Karpas-422 (cell line): ENCODE data around the gene CLEC9A. TPM values are rescaled to one million over a fixed set of nuclear protein-coding genes. Genes with fewer than 3 reads are reported as not detected.

ENCODE experiments used
- DNase-seq: peaks from one replicate; pipeline ENCODE4 v3.0.0-alpha.2; 2015
- H2AFZ ChIP-seq: fragments of 200-600 bp; sonication (generic); 2 replicates; pipeline ENCODE4 v1.6.1; 2014; ENCODE audit warnings: antibody characterized with exemption, low read length, mixed read lengths
- H3K27ac ChIP-seq: fragments of 200-600 bp; sonication (generic); 2 replicates; pipeline ENCODE4 v1.5.1; 2014; ENCODE audit warnings: mild to moderate bottlenecking, low read length, moderate library complexity
- H3K27me3 ChIP-seq: fragments of 200-600 bp; sonication (generic); 2 replicates; pipeline ENCODE4 v1.6.1; 2014; ENCODE audit warnings: low read length, mixed read lengths
- H3K36me3 ChIP-seq: fragments of 200-600 bp; sonication (generic); 2 replicates; pipeline ENCODE4 v1.6.1; 2014; ENCODE audit warnings: low read length, mixed read lengths; ENCODE audit not compliant: insufficient read depth
- H3K4me1 ChIP-seq: fragments of 200-600 bp; sonication (generic); 2 replicates; pipeline ENCODE4 v1.6.1; 2014; ENCODE audit warnings: mild to moderate bottlenecking, low read length, mixed read lengths
- H3K4me2 ChIP-seq: fragments of 200-600 bp; sonication (generic); 2 replicates; pipeline ENCODE4 v1.6.1; 2014; ENCODE audit warnings: low read length, low read depth, mild to moderate bottlenecking; ENCODE audit not compliant: poor library complexity, severe bottlenecking
- H3K4me3 ChIP-seq: fragments of 200-600 bp; sonication (generic); 2 replicates; pipeline ENCODE4 v1.5.1; 2014; ENCODE audit warnings: mild to moderate bottlenecking, antibody characterized with exemption, low read length, mixed read lengths
- H3K79me2 ChIP-seq: fragments of 200-600 bp; sonication (generic); 2 replicates; pipeline ENCODE4 v1.6.1; 2014; ENCODE audit warnings: mild to moderate bottlenecking, low read length, mixed read lengths
- H3K9ac ChIP-seq: fragments of 200-600 bp; sonication (generic); 2 replicates; pipeline ENCODE4 v1.6.0; 2014; ENCODE audit warnings: low read length
- H3K9me2 ChIP-seq: fragments of 200-600 bp; sonication (generic), shearing (Covaris generic); replicated peaks from 2 replicates; pipeline ENCODE4 v1.6.0; 2014; ENCODE audit warnings: mild to moderate bottlenecking, low read length, moderate library complexity; ENCODE audit not compliant: insufficient read depth
- H3K9me3 ChIP-seq: fragments of 300-700, 200-600 bp; sonication (generic); 2 replicates; pipeline ENCODE4 v1.6.1; 2014; ENCODE audit warnings: low read length, mixed read lengths
- H4K20me1 ChIP-seq: fragments of 200-600 bp; sonication (generic); 2 replicates; pipeline ENCODE4 v1.6.1; 2014; ENCODE audit warnings: mild to moderate bottlenecking, antibody characterized with exemption, low read length, low read depth; ENCODE audit not compliant: insufficient read depth
- total RNA-seq: library from RNA; depleted of rRNA; stranded (reverse); fragments of >200 nt; shearing (Covaris generic); gene quantifications from 2 replicates; pipeline ENCODE4 v1.2.3, GENCODE V29; 2014; ENCODE audit warnings: low replicate concordance

CLEC9A gene
- total RNA-seq, 1 experiment from 2014 or later, result not detected

GRCh38 chr12:10068644-10069043 lies 38.2 kb downstream of the CLEC9A start:
- Histone ChIP-seq H3K4me2 (no peak overlapping the region), H3K9ac (no peak overlapping the region), H3K27ac (no peak overlapping the region), H3K36me3 (no peaks in the 10 kb centered on the region), H3K79me2 (no peaks in the 10 kb centered on the region), H2AFZ (no peak overlapping the region), H3K9me3 (no peaks in the 10 kb centered on the region), H3K27me3 (no peaks in the 10 kb centered on the region), H4K20me1 (no peaks in the 10 kb centered on the region), H3K4me3 (no peak overlapping the region), H3K4me1 (peaks cover 5% of the 10 kb centered on the region; the same call in 1 of the 2 replicates), H3K9me2 (no peaks in the 10 kb centered on the region)
- no peak for DNase-seq

- H3K9me3 ChIP-seq, result no peaks in the 10 kb centered on the region
- H2AFZ ChIP-seq, result no peak overlapping the region
- H3K4me1 ChIP-seq, result peaks cover 5% of the 10 kb centered on the region; the same call in 1 of the 2 replicates
- H3K9me2 ChIP-seq, result no peaks in the 10 kb centered on the region
- no peaks in the 10 kb centered on the region for H4K20me1 ChIP-seq
- no peaks in the 10 kb centered on the region for H3K79me2 ChIP-seq
- DNase-seq, result no peak
- H3K27ac ChIP-seq, result no peak overlapping the region
- no peak overlapping the region for H3K4me2 ChIP-seq
- no peaks in the 10 kb centered on the region for H3K36me3 ChIP-seq
- no peak overlapping the region for H3K4me3 ChIP-seq
- no peak overlapping the region for H3K9ac ChIP-seq
- no peaks in the 10 kb centered on the region for H3K27me3 ChIP-seq
Observed at GRCh38 chr12:10069099-10069498, 38.6 kb downstream of the CLEC9A start.

GRCh38 chr12:10069976-10070375 lies 39.5 kb downstream of the CLEC9A start:
- H3K4me1 ChIP-seq, result peaks cover 5% of the 10 kb centered on the region; the same call in 1 of the 2 replicates
- no peak overlapping the region for H3K27ac ChIP-seq
- H3K79me2 ChIP-seq, result no peaks in the 10 kb centered on the region
- no peaks in the 10 kb centered on the region for H3K9me3 ChIP-seq
- DNase-seq, result no peak
- H3K9ac ChIP-seq, result no peak overlapping the region
- H3K9me2 ChIP-seq, result no peaks in the 10 kb centered on the region
- H4K20me1 ChIP-seq, result no peaks in the 10 kb centered on the region
- H3K27me3 ChIP-seq, result no peaks in the 10 kb centered on the region
- H3K4me3 ChIP-seq, result no peak overlapping the region
- no peaks in the 10 kb centered on the region for H3K36me3 ChIP-seq
- H3K4me2 ChIP-seq, result no peak overlapping the region
- H2AFZ ChIP-seq, result no peak overlapping the region

- H4K20me1 ChIP-seq, result no peaks in the 10 kb centered on the region
- no peak overlapping the region for H3K27ac ChIP-seq
- no peak overlapping the region for H2AFZ ChIP-seq
- H3K9me2 ChIP-seq, result no peaks in the 10 kb centered on the region
- H3K9me3 ChIP-seq, result no peaks in the 10 kb centered on the region
- no peak overlapping the region for H3K9ac ChIP-seq
- H3K4me2 ChIP-seq, result no peak overlapping the region
- DNase-seq, result no peak
- H3K27me3 ChIP-seq, result no peaks in the 10 kb centered on the region
- H3K4me1 ChIP-seq, result peaks cover 5% of the 10 kb centered on the region; the same call in 1 of the 2 replicates
- H3K4me3 ChIP-seq, result no peak overlapping the region
- no peaks in the 10 kb centered on the region for H3K79me2 ChIP-seq
- H3K36me3 ChIP-seq, result no peaks in the 10 kb centered on the region
Observed at GRCh38 chr12:10070380-10070779, 39.9 kb downstream of the CLEC9A start.

- H4K20me1 ChIP-seq, result no peaks in the 10 kb centered on the region
- no peak overlapping the region for H3K9ac ChIP-seq
- no peak for DNase-seq
- H3K27ac ChIP-seq, result no peak overlapping the region
- H3K9me3 ChIP-seq, result no peaks in the 10 kb centered on the region
- H3K36me3 ChIP-seq, result no peaks in the 10 kb centered on the region
- H3K4me2 ChIP-seq, result no peak overlapping the region
- H3K9me2 ChIP-seq, result no peaks in the 10 kb centered on the region
- H2AFZ ChIP-seq, result no peak overlapping the region
- H3K27me3 ChIP-seq, result no peaks in the 10 kb centered on the region
- no peaks in the 10 kb centered on the region for H3K79me2 ChIP-seq
- no peak overlapping the region for H3K4me3 ChIP-seq
- peaks cover 5% of the 10 kb centered on the region; the same call in 1 of the 2 replicates for H3K4me1 ChIP-seq
Observed at GRCh38 chr12:10072131-10072530, 41.6 kb downstream of the CLEC9A start.

GRCh38 chr12:10073261-10073660 lies 42.8 kb downstream of the CLEC9A start:
- Histone ChIP-seq H2AFZ (no peak overlapping the region), H3K4me1 (peaks cover 5% of the 10 kb centered on the region; the same call in 1 of the 2 replicates), H3K4me2 (no peak overlapping the region), H3K27me3 (no peaks in the 10 kb centered on the region), H3K9me3 (no peaks in the 10 kb centered on the region), H3K9ac (no peak overlapping the region), H3K79me2 (no peaks in the 10 kb centered on the region), H3K4me3 (no peak overlapping the region), H3K9me2 (no peaks in the 10 kb centered on the region), H3K27ac (no peak overlapping the region), H4K20me1 (no peaks in the 10 kb centered on the region), H3K36me3 (no peaks in the 10 kb centered on the region)
- DNase-seq, result no peak

GRCh38 chr12:10075451-10075850 lies 45.0 kb downstream of the CLEC9A start:
- no peaks in the 10 kb centered on the region for H4K20me1 ChIP-seq
- H3K27ac ChIP-seq, result no peak overlapping the region
- no peak overlapping the region for H3K4me3 ChIP-seq
- no peaks in the 10 kb centered on the region for H3K9me3 ChIP-seq
- H3K4me2 ChIP-seq, result no peak overlapping the region
- peaks cover 2% of the 10 kb centered on the region; the same call in 1 of the 2 replicates for H3K4me1 ChIP-seq
- H2AFZ ChIP-seq, result no peak overlapping the region
- H3K9ac ChIP-seq, result no peak overlapping the region
- DNase-seq, result no peak
- H3K27me3 ChIP-seq, result no peaks in the 10 kb centered on the region
- no peaks in the 10 kb centered on the region for H3K9me2 ChIP-seq
- no peaks in the 10 kb centered on the region for H3K36me3 ChIP-seq
- no peaks in the 10 kb centered on the region for H3K79me2 ChIP-seq

GRCh38 chr12:10082117-10082874 lies 51.8 kb downstream of the CLEC9A start:
- H3K9ac ChIP-seq, result no peak overlapping the region

More at GRCh38 chr12:10082117-10082874, 51.8 kb downstream of the CLEC9A start:
- Histone ChIP-seq H2AFZ (no peak overlapping the region), H3K36me3 (no peaks in the 10 kb centered on the region), H3K4me2 (no peak overlapping the region), H3K9me2 (no peaks in the 10 kb centered on the region), H3K9me3 (no peaks in the 10 kb centered on the region), H4K20me1 (no peaks in the 10 kb centered on the region), H3K4me3 (no peak overlapping the region), H3K4me1 (no peaks in the 10 kb centered on the region), H3K27me3 (0 out of 2 replicates have a peak, but pooled peaks cover 4% of the 10 kb centered on the region), H3K79me2 (no peaks in the 10 kb centered on the region), H3K27ac (no peak overlapping the region)
- no peak for DNase-seq
